ENCODE measurements around the gene TMEM196.

TMEM196 gene

DNA sequence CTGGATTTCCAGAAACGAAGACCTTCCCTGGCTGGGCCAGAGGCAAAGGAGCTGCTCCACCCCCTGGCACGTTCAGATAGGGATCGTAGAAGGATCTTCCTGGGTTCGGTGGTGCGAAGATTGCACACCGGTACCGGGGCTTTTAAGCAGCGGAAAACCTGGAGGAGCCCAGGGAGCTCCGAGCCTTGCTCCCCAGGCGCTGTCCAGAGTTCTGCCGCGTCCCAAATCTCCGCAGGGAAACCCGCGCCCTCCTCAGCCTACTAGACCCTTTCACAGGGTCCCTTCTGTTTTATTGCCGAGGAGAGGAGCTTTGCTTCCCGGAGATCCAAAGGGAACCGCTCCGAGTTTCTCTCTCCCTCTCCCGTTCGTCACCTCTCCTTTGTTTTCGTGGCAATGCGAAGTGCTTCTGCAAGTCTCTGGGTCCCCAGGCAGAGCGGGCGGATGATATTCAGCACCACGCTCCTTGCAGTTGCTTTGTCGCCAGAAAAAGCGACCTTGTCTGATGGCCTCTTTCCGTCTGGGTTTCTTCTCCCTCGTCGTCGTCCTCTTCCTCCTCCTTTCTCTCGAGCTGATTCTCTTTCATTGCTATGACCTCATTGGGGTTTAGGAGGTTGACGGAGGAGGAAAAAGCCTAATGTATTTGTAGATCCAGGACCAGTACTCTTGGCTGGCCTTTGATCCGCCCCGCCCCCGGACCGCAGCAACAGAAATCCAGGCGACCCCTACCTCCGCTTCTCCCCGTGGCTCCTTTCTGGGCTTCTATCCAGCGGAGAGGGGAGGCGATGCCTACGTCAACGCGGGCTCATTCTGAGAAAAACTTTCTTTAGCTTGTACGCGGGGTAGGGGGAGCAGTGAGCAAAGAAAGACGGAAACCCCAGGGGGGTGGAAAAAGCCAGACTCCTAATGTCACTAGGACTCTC lies at the start of gene TMEM196:
TMEM196 (minus strand) TSS at position 777 of the 920 bp plus-strand sequence. CDS start 921 bp downstream, outside the sequence.
- Histone ChIP-seq H3K27me3 (replicated peaks; ENCODE audit: insufficient read depth, low read length) (no peaks in the 10 kb centered on the region), H3K36me3 (replicated peaks; ENCODE audit: insufficient read depth, low read length) (no peaks in the 10 kb centered on the region), H3K27ac (ENCODE audit: low read length) (no peak within 1 kb of the TSS), H3K79me2 (ENCODE audit: low read length) (no peaks in the 10 kb centered on the region), H3F3A (ENCODE audit: insufficient read depth, low read length) (no peaks in the 10 kb centered on the region), H3K9ac (ENCODE audit: low read length) (no peak within 1 kb of the TSS), H3K4me3 (ENCODE audit: low read length) (no peak within 1 kb of the TSS), H3K4me1 (ENCODE audit: low read length) (no peaks in the 10 kb centered on the region), H4K20me1 (ENCODE audit: insufficient read depth, low read length) (no peaks in the 10 kb centered on the region), H2AFZ (ENCODE audit: low read length) (no peak within 1 kb of the TSS), H3K9me3 (replicated peaks; ENCODE audit: insufficient read depth, low read length) (no peaks in the 10 kb centered on the region), H3K9me2 (replicated peaks; ENCODE audit: insufficient read depth, low read length) (no peaks in the 10 kb centered on the region), H3K4me2 (ENCODE audit: low read depth, low read length) (peak within 1 kb of the TSS; percentile 37)
- no peak for DNase-seq
- TF ChIP-seq, protein P1, sequence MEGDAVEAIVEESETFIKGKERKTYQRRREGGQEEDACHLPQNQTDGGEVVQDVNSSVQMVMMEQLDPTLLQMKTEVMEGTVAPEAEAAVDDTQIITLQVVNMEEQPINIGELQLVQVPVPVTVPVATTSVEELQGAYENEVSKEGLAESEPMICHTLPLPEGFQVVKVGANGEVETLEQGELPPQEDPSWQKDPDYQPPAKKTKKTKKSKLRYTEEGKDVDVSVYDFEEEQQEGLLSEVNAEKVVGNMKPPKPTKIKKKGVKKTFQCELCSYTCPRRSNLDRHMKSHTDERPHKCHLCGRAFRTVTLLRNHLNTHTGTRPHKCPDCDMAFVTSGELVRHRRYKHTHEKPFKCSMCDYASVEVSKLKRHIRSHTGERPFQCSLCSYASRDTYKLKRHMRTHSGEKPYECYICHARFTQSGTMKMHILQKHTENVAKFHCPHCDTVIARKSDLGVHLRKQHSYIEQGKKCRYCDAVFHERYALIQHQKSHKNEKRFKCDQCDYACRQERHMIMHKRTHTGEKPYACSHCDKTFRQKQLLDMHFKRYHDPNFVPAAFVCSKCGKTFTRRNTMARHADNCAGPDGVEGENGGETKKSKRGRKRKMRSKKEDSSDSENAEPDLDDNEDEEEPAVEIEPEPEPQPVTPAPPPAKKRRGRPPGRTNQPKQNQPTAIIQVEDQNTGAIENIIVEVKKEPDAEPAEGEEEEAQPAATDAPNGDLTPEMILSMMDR (IDR thresholded peaks at IDR 0.05; ENCODE audit: low read length): no peak

DNA sequence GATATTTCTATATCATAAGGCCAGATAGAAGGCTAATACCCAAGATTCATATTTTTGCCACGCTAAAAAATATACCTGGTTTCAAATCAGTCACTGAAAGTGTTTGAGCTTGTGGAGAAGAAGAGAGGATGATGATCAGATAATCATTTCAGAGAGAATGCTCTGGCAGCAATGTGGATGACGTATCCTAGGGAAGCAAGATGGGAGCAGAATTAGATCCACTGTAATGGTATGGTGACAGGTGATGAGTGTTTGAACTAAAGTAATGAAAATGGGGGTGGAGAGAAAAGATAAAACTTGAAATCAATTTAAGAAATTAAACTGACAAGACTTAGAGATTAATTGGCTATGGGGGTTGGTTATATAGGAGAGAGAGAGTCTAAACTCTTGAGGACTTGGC lies 42.7 kb upstream of the TMEM196 start:
- H2AFZ ChIP-seq (ENCODE audit: low read length): no peak overlapping the region
- H3K27ac ChIP-seq (ENCODE audit: low read length): no peak overlapping the region
- no peaks in the 10 kb centered on the region for H3K4me1 ChIP-seq (ENCODE audit: low read length)
- no peak for DNase-seq
- no peaks in the 10 kb centered on the region for H3K36me3 ChIP-seq (replicated peaks; ENCODE audit: insufficient read depth, low read length)
- no peaks in the 10 kb centered on the region for H4K20me1 ChIP-seq (ENCODE audit: insufficient read depth, low read length)
- no peak overlapping the region for H3K4me2 ChIP-seq (ENCODE audit: low read depth, low read length)
- no peaks in the 10 kb centered on the region for H3K27me3 ChIP-seq (replicated peaks; ENCODE audit: insufficient read depth, low read length)
- no peaks in the 10 kb centered on the region for H3F3A ChIP-seq (ENCODE audit: insufficient read depth, low read length)
- H3K9me2 ChIP-seq (replicated peaks; ENCODE audit: insufficient read depth, low read length): no peaks in the 10 kb centered on the region
- H3K79me2 ChIP-seq (ENCODE audit: low read length): no peaks in the 10 kb centered on the region
- no peak overlapping the region for H3K4me3 ChIP-seq (ENCODE audit: low read length)
- TF ChIP-seq EZH2phosphoT487 (IDR thresholded peaks at IDR 0.05; ENCODE audit: low read length) (no peak), EZH2 (optimal IDR thresholded peaks at IDR 0.05; ENCODE audit: low read depth, low read length) (no peak)
- TF ChIP-seq, protein P1 (IDR thresholded peaks at IDR 0.05; ENCODE audit: low read length): no peak
- no peaks in the 10 kb centered on the region for H3K9me3 ChIP-seq (replicated peaks; ENCODE audit: insufficient read depth, low read length)
- no peak overlapping the region for H3K9ac ChIP-seq (ENCODE audit: low read length)

DNA sequence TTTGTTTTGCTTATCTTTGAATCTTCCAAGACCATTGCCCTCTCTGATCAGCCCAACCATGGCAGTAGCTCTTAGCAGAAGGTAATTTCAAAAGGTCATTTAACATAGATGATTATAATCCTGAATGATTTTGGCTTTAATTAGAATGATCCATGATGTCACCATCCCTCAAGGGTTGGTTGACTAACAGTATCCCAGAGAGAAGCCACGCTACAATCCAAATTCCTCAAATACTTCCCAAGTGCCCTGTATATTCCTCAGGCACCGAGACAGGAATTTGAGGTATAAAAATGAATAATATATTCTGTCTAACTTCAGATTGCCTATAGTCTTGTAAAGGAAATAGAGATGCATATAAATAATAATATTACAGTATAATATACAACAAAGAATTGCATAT lies 42.1 kb upstream of the TMEM196 start:
- TF ChIP-seq, protein P1 (IDR thresholded peaks at IDR 0.05; ENCODE audit: low read length): no peak
- TF ChIP-seq EZH2 (optimal IDR thresholded peaks at IDR 0.05; ENCODE audit: low read depth, low read length): no peak
- no peak for TF ChIP-seq EZH2phosphoT487 (IDR thresholded peaks at IDR 0.05; ENCODE audit: low read length)
- Histone ChIP-seq H3K9me2 (replicated peaks; ENCODE audit: insufficient read depth, low read length) (no peaks in the 10 kb centered on the region), H3K4me3 (ENCODE audit: low read length) (no peak overlapping the region), H3K36me3 (replicated peaks; ENCODE audit: insufficient read depth, low read length) (no peaks in the 10 kb centered on the region), H3K9ac (ENCODE audit: low read length) (no peak overlapping the region), H3K9me3 (replicated peaks; ENCODE audit: insufficient read depth, low read length) (no peaks in the 10 kb centered on the region), H3K27ac (ENCODE audit: low read length) (no peak overlapping the region), H3K27me3 (replicated peaks; ENCODE audit: insufficient read depth, low read length) (no peaks in the 10 kb centered on the region), H3K4me2 (ENCODE audit: low read depth, low read length) (no peak overlapping the region), H4K20me1 (ENCODE audit: insufficient read depth, low read length) (no peaks in the 10 kb centered on the region), H2AFZ (ENCODE audit: low read length) (no peak overlapping the region), H3K4me1 (ENCODE audit: low read length) (no peaks in the 10 kb centered on the region), H3K79me2 (ENCODE audit: low read length) (no peaks in the 10 kb centered on the region), H3F3A (ENCODE audit: insufficient read depth, low read length) (no peaks in the 10 kb centered on the region)
- no peak for DNase-seq

Data from MM.1S (cell line).